Stimulated activated CD4-positive, alpha-beta T cell treated with anti-CD3 and anti-CD28 coated beads, Interleukin-12 subunit alpha, Interleukin-12 subunit beta, amount 100 ng/mL, for 48 hours (primary cell): Measurements from ENCODE around the gene KCNAB2.
"Not testable (repeated sequence)": the region's sequence is repeated elsewhere in the genome, so short reads cannot be mapped to it uniquely, and the experiment has no call there.

Experiments used
- DNase-seq, 3 donors: peaks; one replicate each; pipeline ENCODE4 v3.0.0-alpha.2; 2020; ENCODE audit warnings: low read depth in 2 of 3, low spot score in 1 of 3

KCNAB2 gene

DNA sequence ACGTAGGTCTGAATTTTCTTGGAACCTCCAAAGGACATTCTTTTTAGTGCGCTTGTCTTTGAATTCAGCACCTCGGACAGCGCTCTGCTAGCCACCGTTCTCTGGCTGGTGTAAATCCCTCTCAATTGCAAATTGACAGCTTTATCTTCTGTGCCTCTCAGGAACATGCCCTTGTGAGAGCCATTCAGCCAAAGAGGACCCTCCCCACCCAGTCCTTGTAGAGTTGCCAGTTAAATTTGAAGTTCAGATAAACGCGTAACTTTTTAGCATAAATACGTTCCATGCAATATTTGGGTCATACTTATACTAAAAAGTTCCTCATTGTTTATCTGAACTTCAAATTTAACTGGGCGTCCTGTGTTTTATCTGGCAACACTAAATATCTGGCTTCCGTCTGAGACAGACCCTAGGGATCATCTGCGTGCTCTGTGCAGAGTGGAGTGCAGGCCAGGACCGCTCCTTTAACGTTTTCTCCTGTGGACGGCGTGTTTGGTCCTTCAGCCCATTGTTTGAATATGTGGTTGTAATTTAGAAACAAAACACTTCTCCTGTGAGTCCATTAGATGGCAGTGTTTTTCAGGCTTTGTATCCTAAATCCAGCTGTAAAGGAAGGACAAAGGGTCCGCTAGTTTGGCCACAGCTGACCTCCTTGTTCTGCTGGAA, 7.0 kb downstream of the KCNAB2 start:
- DNase-seq, result peak in 2 of 3 donors; percentile 19 to 23

DNA sequence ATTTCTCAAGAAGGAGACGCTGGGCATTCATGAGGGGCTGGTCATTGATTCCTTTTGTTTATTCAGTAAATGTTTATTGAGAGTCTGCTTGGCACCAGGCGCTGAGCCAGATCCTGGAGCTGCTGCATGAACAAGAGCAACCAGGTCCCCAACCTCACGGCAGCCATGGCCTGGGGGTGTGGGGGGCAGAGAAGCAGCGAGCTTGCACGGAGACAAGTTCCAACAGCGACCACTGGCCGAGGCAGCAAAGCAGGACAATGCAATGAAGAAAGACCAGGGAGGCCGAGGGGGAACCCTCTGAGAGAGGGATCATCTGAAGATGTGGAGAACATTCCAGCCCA, 7.5 kb downstream of the KCNAB2 start:
- no peak for DNase-seq

DNA sequence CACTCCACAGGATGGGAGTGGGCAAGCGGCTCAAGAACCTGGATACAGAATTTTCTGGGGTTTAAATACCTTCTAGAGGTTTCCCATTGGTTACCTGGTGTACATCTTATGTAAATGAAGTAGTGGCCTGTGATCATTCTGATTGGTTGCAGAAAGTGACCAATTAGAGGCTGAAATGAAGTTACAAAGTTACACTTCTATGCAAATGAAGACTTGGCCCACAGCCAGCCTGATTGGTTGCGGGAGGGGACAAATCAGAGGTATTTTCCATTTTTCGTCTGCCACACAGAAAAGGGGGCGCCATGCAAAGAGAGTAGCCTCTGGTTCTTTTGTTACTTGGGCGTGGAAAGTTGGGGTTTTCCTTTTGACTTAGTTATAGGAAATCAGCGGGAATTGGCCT, 8.9 kb downstream of the KCNAB2 start:
- DNase-seq, result no peak

DNA sequence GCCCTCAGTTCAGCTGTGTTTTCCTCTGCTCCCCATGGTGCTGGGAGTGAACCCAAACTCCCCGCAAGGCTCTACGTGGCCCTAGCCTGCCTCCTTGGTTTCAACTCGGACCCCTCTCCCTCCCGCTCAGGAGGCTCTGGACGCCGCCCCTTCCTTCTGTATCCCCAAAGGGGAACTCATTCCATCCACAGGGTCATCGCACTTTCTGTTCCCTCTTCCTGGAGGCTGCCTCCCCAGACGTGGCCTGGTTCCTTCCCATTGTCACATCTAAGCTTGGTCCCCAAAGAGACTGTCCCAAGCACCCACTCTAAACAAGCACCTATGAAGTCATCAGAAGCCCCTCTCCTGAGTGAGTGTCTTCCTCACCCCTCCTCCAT, 10.9 kb downstream of the KCNAB2 start:
- no peak for DNase-seq

DNA sequence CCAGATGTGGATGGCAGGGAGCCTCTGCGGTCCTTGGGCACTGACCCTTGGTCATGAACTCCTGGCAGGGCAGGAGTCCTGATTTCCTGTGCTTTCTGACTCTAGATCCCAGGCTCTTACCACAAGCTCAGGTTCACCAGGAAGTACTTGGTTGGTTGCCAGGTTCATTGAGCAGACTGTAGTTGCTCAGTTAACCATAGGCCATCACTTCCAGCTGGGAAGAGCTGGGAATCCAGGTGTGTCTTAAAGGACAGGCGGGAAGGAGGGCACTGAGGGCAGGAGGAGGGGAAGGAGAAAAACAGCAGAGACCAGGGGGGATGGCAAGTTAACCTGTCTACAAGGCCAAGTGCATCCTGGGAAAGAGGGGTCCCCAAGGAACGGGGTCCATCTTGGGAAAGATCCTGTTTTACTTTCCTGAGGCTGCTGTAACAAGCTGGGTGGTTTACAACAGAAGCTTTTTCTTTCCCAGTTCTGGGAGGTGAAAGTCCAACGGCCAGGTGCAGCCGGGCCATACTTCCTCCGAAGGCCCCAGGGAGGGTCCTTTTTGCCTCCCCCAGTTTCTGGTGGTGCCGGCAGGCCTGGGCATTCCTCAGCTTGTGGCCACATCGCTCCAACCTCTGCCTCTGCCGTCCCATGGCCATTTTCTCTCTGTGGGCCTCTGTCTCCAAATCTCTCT, 11.6 kb downstream of the KCNAB2 start:
- no peak for DNase-seq

DNA sequence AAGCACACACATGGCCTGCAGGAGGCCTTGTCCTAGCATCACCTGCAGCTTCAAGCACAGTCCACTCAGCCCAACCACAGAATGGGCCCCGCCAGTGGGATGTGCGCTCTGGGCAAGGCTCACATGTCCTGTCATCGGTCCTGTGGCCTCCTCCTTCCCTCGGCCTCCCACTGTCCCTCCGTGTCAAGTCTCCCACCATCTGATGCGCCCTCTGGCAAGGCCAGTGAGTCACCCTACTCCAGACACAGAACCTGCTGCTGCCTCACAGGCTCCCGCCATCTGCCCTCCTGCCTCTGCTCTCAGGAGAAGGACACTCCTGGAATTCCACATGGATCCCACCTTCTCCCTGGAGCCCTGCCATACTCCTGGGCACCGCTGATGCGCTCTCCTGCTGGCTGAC, 14.2 kb downstream of the KCNAB2 start:
- no peak for DNase-seq

DNA sequence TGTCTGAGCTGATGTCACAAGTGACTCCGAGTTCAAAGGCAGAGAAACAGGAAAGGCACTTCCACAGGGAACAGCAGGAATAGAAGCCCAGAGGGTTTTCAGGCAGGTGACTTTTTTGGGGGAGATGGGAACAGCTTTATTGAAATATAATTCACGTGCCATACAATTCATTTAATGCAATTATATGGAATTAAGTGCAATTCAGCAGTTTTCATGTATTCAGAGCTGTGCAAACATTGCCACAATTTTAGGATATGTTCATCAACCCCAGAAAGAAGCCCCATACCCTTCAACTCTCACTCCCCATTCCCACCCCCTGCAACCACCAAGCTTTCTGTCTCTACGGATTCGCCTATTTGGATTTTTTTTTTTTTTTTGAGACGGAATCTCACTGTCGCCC, 17.0 kb downstream of the KCNAB2 start:
- DNase-seq, result no peak

DNA sequence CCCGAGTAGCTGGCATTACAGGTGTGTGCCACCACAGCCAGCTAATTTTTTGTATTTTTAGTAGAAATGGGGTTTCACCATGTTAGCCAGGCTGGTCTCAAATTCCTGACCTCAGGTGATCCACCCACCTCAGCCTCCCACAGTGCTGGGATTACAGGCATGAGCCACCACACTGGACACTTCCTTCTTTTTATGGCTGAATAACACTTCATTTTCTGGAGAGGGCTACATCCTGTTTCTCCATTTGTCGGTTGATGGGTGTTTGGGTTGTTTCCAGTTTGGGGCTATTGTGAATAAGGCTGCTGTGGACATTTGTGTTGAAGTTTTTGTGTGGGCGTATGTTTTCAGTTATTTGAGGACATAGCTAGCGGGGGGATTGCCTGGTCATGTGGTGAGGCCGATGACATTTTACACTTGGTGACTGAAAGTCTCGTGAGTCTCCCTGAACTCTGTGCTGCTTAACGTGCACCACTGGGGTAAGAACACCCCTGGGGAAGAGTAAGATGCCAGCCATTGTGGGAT, 17.9 kb downstream of the KCNAB2 start:
- DNase-seq, result not testable (repeated sequence)

DNA sequence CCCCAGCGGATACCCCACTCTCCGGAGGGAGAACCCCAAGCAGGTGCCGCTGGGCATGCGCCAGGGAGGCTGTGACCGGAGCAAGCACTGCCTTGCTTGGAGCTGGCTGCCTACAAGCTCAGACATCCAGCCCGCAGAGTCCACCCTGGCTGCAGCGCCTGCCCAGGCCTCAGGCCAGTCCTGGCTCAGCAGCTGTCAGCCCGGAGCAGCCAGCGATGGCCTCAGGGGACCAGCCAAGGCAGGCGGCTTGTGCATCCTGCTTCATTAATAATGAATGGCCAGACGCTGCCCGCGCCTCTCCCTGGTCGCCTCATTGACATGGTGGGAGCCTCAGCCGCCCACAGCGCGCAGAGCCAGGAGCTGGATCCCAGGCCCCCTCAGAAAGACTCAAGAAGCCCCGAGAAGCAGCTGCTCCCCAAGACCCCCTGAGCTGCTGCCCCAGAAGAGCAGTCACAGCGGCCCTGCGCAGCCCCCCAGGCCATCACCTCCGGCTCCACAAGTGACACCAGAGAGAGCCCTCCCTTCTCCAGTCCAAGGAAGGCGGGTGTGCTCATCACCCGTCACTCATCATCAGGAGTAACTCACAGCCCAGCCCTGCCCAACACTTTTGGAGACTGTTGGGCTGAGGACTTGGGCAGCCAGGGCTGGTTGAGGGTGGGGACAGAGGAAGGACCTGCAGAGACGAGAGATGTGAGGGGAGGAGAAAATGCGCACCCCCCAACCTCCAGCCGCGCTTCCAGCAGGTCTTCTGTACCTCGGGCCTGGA, 19.6 kb downstream of the KCNAB2 start:
- no peak for DNase-seq

DNA sequence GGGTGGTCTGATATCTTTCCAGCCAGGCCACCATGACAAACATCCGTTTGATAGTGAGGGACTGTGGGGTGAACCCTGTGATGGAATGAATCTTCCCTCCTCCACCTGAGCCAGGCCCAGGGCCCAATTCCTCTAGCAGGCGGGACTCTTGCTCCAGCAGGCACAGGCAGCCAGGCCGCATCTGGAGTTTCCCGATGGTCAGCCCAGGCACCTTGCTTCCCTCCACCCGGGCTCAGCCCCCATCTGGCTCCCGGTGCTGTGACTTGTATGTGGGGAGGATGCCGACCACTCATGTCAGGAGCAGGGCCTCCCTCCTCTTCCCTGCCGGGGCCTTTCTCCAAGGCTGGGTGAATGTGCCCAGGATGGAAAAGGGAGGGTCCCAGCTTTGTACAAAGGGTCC, 21.0 kb downstream of the KCNAB2 start:
- no peak for DNase-seq

DNA sequence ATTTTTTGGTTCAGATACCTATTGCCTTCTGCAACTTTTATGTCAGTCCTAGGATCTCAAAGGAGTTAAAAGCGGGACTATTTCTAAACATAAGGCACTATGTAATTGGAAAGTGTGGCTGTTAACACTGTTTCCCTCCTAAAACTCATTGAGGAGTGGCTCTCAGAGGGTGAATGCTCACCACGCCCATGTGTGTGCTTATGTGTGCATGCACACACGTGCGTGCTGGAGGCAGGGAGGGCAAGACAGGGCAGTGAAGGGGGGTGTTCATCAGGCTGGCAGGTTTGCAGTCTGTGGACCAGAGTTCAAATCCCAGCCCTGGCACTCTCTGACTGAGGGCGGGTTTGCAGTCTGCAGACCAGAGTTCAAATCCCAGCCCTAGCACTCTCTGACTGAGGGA, 22.4 kb downstream of the KCNAB2 start:
- DNase-seq, result no peak

DNA sequence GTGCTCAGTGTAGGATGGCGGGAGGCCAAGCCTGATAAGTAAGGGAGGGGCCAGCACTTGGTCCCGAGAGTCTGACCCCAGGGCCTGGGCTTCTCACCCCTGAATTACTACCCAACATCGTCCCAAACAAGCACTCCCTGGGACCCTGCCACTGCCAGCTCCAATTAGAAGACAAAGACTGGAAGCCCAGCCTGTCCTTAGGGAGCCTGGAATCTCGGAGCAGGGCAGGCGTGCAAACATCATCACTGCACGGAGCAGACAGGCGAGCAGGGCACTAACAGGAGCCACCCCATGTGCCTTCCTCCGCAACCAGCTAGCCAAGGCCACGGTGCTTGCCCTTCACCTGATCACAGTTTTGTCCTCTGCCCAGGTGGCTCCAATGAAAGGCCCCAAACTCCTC, 23.2 kb downstream of the KCNAB2 start:
- DNase-seq, result no peak

DNA sequence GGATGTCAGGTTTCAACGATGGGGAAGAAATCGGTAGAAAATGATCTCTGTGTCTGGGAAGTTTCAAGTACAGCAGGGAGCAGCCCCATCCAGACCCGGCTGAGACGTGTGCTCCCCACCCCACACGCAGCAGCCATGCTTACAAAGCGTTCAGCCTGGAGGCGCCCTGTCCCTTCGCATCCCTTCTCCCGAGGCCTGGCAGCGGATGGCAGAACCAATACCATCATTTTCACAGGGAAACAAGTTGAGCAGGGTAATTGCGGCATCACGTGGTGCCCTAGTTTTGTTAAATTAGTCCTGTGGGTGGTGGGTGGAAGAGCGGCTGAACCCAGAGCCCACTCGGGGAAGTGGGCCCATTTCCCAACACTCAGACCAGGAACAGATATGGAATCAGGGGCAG, 23.9 kb downstream of the KCNAB2 start:
- no peak for DNase-seq

DNA sequence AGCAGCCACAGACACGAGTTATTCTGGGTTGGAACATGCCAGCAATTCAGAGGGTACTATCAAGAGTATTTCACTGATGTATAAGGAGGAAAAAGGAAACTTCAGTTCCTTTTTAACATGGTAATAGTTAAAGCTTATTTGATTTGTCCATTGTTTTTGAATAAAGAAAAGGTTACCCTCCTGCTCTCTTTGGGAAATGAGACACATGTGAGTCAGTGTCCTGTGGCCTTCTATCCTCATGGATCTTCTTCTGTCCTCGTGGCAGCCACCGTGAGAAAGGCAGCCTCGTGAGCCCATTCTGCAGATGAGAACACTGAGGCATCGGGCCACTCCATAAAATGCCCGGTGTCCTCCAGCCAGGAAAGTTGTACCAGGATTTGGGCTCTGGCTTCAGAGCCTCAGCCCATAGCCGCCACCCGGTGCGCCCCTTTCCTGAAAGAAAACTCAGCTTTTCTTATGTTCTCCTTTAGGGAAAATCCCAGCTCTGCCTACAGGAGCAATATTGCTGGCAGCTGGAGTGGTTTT, 24.8 kb downstream of the KCNAB2 start:
- no peak for DNase-seq

DNA sequence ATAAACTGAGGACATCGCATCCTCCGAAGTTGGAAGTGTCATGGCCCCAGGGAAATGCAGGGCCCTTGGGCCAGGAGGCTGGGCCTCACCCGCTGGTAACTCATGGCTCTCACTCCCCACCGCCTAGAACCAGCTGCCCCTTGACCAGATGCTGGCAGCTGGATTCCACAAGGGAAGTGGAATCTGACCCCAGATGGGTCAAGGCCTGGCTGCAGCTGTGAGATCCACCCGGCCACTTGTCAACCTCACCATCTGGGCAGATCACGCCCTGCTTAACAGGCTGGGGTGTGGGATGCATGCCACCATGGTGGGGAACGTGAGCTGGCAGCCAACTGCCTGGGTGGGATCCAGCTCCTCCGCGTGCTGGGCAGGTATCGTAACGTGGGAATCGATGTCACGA, 25.5 kb downstream of the KCNAB2 start:
- no peak for DNase-seq

DNA sequence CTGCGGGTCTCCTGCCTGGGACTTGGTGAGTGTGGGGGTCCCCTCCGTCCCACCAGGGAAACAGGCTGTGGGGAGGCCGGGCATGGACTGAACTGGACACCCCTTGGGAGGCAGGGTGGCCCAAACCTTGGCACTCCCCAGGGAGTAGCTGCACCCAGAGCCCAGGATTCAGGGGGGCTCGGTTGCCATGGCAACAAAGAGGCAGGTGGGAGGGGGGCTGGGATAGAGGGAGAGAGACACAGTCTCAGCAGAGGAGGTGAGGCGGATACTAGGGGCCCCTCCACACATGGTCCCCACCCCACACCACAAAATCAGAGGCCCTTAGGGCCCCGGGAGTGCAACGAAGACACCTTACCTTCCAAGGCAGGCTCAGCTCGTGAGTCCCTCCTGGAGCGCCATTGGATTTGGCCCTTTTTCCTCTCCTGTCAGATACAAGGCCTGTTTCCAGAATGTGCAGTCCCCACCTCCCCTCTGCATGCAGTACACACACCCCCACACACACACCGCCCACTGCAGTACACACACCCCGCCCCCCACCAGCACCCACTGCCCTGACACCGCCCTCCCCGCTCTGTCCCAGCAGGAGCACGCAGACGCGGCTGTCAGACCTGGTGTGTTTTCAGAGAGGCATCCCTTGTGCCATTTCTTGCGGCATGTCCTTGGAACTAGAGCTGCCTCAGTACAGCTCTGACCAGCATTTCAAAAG, 27.2 kb downstream of the KCNAB2 start:
- no peak for DNase-seq

DNA sequence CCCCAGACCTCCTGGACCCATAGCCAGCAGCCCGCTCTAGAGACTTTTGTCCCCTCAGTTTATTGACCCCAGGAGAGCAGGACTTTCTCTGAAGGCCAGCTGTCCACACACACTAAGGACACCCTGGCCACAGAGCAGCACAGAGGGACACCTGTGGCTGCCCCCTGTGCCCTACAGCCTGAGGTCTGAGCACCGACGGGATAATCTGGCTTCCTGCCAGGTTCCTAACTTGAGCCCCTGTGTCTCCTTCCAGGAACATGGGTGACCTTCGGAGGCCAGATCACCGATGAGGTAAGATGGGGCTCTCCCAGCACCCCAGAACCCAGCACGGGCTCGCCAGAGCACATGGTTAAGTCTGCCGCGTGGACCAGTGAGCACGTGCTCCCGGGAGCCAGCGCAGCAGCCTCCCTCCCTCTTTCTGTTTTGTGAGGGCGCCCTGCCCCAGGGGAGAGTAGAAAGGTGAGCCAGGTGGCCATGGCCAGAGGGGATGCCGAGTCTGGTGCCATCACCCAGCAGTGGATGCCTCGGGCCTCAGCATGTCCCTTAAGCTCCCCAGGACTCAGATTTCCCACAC, 27.9 kb downstream of the KCNAB2 start:
- DNase-seq, result no peak

DNA sequence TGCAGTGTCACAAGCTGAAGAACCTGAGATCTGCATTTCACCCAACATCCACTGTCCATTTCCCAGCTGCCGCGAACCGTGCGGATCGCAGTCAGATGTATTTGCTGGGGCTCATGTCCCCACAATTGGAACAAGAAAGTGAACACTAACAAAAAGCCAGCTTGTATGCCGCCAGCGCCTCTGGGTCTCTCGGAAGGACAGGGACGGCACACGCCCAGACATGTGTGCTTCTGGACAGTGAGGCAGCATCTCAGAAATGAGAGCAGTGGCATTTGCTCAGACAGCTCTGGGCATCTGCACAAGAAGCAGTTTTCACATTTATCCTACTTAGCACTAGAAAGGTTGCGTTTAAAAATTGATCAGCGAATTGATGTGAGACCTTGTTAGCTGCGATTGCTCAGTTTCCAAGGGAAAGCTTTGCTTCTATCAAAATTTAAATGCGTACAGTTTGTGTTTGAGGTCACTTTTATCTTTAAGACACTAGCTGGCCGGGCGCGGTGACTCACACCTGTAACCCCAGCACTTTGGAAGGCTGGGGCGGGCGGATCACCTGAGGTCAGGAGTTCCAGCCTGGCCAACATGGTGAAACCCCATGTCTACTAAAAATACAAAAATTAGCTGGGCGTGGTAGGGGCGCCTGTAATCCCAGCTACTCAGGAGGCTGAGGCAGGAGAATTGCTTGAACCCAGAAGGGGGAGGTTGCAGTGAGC, 28.7 kb downstream of the KCNAB2 start:
- no peak for DNase-seq

DNA sequence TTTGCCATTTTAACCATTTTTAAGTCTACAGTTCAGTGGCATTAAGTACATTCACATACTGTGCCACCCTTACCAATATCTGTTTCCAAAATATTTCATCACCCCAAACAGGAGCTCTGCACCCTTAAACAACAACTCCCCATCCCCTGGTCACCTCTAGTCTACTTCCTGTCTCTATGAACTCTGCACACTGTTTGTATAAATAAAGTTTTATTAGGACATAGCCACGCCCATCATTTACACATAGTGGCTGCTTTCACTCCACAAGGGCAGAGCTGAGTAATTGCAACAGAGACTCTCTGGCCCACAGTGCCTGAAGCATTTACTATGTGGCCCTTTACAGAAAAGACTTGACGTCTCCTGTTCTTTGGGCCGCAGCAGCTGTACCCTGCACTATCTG, 30.1 kb downstream of the KCNAB2 start:
- no peak for DNase-seq

DNA sequence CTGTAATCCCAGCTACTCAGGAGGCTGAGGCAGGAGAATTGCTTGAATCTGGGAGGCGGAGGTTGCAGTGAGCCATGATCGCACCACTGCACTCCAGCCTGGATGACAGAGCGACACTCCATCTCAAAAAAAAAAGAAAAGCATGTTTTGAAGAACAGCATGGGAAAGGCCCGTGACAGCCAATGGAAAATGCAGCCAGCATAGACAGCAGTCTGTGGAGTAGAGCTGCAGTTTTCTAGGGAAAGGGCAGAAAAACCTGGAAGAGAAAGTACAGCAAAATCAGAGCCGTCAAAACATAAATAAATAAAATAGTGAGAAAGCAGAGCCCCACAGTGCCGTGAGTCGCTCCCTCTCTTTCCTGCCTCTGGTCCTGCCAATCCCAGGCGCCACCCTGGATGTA, 31.4 kb downstream of the KCNAB2 start:
- not testable (repeated sequence) for DNase-seq
